ENCODE measurements around the gene EFNA2. TPM values are rescaled to one million over a fixed set of nuclear protein-coding genes. Genes with fewer than 3 reads are reported as not detected.

EFNA2 gene
- total RNA-seq, 1 donor: not detected

DNA sequence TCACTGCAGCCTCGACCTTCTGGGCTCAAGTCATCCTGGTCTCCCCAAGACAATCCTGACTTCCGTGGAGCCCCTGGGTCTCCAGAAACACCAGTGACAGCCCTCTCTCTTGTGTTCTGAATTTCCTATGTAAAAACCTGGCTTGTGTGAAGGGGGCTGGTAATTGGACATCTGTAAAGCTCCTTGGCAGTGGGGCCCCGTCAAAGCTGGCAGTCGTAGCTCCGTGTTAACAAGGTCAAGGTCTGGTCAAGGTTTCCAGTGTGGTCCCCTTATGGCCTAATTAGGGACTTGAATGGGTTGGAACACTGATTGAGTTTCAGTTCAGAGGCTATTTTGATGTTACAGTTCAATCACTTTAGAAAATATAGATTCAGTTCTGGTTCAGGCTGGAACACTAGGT is 65.2 kb downstream of the EFNA2 start:
- H3K4me3 ChIP-seq (ENCODE audit: low read depth, low read length): no peak overlapping the region
- no peak for TF ChIP-seq CTCF (IDR thresholded peaks at IDR 0.05; ENCODE audit: insufficient read depth, low read length)
- no peak for DNase-seq (ENCODE audit: low read depth)

Other genes with a start within 250 kb of the EFNA2 start
- gene ABCA7, start 245.8 kb upstream of the EFNA2 start, total RNA-seq (ENCODE audit: low replicate concordance): 3.5 and 21.6 TPM in 2 replicates
- 0.18 TPM in 1 of 2 replicates, not detected in the other for gene ARHGAP45, start 218.7 kb upstream of the EFNA2 start, total RNA-seq (ENCODE audit: low replicate concordance)
- 27.7 and 91.2 TPM in 2 replicates for gene POLR2E, start 190.5 kb upstream of the EFNA2 start, total RNA-seq (ENCODE audit: low replicate concordance)
- gene GPX4, start 181.9 kb upstream of the EFNA2 start, total RNA-seq (ENCODE audit: low replicate concordance): 156 and 288 TPM in 2 replicates
- gene SBNO2, start 111.6 kb upstream of the EFNA2 start, total RNA-seq (ENCODE audit: low replicate concordance): 18.5 and 41.2 TPM in 2 replicates
- gene STK11, start 80.1 kb upstream of the EFNA2 start, total RNA-seq (ENCODE audit: low replicate concordance): 54.1 and 84.1 TPM in 2 replicates
- gene CBARP, start 47.9 kb upstream of the EFNA2 start, total RNA-seq (ENCODE audit: low replicate concordance): 2.3 and 3.1 TPM in 2 replicates
- gene ATP5F1D, start 44.1 kb upstream of the EFNA2 start, total RNA-seq (ENCODE audit: low replicate concordance): 15.7 and 55.6 TPM in 2 replicates
- 23.2 and 32.5 TPM in 2 replicates for gene MIDN, start 37.3 kb upstream of the EFNA2 start, total RNA-seq (ENCODE audit: low replicate concordance)
- 245 and 776 TPM in 2 replicates for gene CIRBP, start 16.5 kb upstream of the EFNA2 start, total RNA-seq (ENCODE audit: low replicate concordance)
- 25.2 and 123 TPM in 2 replicates for gene FAM174C, start 10.3 kb upstream of the EFNA2 start, total RNA-seq (ENCODE audit: low replicate concordance)
- gene NDUFS7, start 98.0 kb downstream of the EFNA2 start, total RNA-seq (ENCODE audit: low replicate concordance): 14.6 and 40.7 TPM in 2 replicates
- 8.8 and 40.6 TPM in 2 replicates for gene GAMT, start 115.7 kb downstream of the EFNA2 start, total RNA-seq (ENCODE audit: low replicate concordance)
- gene DAZAP1, start 121.7 kb downstream of the EFNA2 start, total RNA-seq (ENCODE audit: low replicate concordance): 17.3 and 43.8 TPM in 2 replicates
- gene RPS15, start 152.5 kb downstream of the EFNA2 start, total RNA-seq (ENCODE audit: low replicate concordance): 567 and 712 TPM in 2 replicates
- 0.27 and 0.57 TPM in 2 replicates for gene APC2, start 164.2 kb downstream of the EFNA2 start, total RNA-seq (ENCODE audit: low replicate concordance)
- 13.2 and 26.8 TPM in 2 replicates for gene C19orf25, start 193.3 kb downstream of the EFNA2 start, total RNA-seq (ENCODE audit: low replicate concordance)
- 0.25 and 2.2 TPM in 2 replicates for gene PCSK4, start 204.5 kb downstream of the EFNA2 start, total RNA-seq (ENCODE audit: low replicate concordance)
- 0.65 and 2.8 TPM in 2 replicates for gene REEP6, start 205.3 kb downstream of the EFNA2 start, total RNA-seq (ENCODE audit: low replicate concordance)
- 1.2 and 4.2 TPM in 2 replicates for gene ADAMTSL5, start 227.1 kb downstream of the EFNA2 start, total RNA-seq (ENCODE audit: low replicate concordance)
- gene PLK5, start 238.2 kb downstream of the EFNA2 start, total RNA-seq (ENCODE audit: low replicate concordance): not detected in 2 replicates

All from fibroblast of the aortic adventitia (primary cell).